GM19372 (cell line): ENCODE measurements around the gene ARHGEF12.
A peak's percentile ranks its signal among the peaks of the same experiment; 100 is the strongest.

ENCODE experiments used
- ATAC-seq: cut with Tn5 transposase; IDR thresholded peaks from one replicate; pipeline ENCODE4 v1.9.1; 2021; ENCODE audit warnings: mild to moderate bottlenecking, low read depth, moderate library complexity; ENCODE audit not compliant: unreplicated experiment

ARHGEF12 gene

DNA sequence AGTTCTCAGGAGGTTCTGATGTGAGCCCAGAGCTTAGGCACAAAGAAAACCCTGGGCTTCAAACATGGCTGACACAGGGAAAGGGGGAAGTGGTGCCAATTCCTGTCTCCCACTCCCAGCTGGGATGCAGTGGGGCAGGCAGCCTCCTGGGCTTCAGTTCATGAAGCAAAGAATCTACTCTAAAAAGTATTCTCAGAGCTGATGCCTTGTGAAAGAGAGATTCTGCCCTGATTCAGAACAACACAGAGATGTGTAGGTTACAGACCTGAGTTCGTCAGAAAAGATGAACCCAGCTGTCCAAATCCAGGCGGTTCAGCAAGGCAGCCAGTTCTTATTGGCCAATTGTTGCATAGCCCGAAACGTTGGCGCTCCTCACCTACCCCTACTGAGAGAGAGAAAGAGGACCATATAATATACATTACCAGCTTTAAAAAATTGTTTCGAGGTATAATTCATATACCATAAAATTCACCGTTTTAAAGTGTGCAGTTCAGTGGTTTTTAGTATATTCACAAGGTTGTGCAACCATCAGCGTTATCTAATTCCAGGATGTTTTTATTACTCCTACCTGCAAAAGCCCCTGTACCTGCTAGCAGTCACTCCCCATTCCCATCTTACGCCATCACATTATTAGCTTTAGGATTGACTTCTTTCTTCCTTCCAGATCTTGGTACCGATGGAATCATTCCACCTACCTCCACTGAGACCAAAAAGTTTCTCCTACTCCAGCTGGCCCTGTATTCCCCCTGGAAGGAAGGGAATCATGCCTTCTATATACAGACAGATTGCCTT lies 18.3 kb upstream of the ARHGEF12 start:
- no peak for ATAC-seq

DNA sequence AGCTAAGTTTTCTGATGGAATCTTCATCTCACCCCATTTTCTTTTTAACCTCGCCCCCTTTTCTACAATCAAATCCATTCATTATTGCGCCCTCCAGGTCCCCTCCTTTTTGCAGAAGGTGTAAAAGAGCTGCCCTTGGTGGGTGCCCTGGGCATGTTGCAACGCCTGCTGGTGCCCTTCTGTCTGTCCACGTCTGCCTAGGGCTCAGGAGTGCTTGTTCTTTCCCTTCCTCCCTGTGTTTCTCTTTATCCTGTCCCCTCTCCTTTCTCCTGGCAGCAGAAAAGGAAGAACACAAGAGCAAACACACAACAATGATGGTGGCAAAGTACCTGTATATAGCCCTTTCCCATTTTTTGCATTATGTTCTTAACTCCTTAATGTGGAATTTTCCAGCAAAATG lies 17.3 kb upstream of the ARHGEF12 start:
- no peak for ATAC-seq

DNA sequence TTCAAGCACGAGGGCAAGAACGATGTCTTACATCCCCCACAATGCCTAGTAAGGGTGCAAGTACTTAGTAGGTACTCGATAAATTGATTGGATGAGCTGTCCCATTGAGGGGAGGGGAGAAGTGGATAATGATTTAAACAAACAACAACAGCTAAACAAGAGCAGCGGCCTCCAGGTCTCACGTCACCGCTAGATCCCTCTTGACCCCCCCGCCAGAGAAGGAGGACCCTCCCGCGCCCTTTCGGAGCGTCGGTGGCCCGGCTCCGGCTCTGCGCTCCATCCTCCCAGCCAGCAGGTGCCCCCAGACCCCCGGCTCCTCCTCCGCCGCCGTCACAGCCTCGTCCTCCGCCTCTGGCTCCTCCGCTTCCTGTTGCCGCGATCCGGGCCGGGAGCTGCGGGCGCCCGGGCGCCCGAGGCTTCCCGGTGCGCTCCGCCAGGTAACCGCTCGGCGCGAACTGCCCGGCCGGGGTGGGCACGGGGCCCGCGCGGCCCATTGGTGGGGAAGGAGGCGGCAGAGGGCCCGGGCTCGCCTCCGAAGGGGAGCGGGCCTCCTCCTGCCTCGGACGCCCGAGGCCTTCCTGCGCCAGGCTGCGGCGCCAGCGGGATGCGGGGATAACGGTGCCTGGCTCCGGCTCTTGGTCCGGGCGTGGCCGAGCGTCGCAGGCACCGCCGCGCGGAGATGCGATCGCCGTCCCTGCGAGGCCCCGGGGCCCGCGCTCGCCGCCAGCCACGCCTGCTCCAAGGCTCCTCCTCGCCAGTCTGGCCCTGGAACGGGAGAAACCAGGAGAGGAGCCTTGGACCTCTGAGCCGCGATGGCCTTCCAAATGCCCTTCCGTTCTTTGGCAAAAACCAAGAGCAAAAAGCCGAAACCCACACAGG lies 11.0 kb upstream of the ARHGEF12 start, which contains the start of gene TLCD5:
TSS of gene TLCD5 (plus strand) at position 368 of the 879 bp plus-strand sequence. CDS start 2,143 bp downstream, outside the sequence.
- no peak for ATAC-seq

DNA sequence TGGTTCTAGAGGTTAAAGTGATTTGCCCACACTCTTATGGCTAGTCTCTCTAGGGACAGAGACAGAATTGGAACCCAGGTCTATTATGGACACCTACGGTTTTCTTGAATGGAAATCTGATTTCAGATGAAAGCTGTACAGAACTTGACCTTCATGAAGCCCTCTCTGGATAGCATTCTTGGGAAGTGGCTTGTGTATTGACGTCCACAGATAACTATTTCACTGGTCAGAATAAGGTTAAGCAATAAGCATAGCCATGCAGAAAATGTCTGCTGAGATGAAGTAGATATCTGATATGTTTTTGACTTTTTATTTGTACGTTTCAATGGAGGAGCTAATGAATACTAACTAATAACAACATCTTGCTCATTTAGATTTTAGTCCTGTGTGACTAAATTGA lies 10.0 kb upstream of the ARHGEF12 start:
- ATAC-seq: no peak

DNA sequence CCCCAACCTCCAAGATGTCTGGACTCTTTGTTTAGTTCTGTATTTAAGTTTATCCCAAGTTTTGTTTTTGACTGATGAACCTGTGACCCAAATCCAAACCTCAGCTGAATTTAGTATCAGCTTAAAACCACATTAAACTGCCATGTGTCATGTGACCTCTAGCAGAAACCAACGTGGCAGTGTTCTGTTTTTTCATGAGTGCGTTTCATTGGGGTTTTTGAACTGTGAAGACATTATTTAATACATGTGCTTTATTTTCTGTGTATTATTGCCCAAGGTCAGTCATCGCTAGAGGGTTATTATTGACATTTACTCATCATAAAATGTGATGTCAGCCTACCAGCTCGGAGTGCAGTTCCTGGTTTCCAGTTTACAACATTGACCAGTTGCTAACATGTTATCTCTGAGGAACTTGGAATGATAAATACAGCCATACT lies 9.3 kb upstream of the ARHGEF12 start:
- ATAC-seq: no peak

DNA sequence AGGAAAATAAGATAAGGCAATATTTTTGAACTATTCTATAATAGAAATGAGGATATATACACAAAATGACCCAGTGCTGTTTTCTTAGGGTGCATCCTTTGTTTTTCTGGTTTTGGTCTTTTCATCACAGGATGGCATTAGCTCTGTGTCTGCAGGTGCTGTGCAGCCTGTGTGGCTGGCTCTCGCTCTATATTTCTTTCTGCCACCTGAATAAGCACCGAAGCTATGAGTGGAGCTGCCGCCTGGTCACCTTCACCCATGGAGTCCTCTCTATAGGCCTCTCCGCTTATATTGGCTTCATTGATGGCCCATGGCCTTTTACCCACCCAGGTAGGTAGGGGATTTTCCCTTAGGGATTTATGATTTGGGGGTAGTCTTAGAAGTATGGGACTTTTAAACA lies 8.9 kb upstream of the ARHGEF12 start:
- no peak for ATAC-seq

DNA sequence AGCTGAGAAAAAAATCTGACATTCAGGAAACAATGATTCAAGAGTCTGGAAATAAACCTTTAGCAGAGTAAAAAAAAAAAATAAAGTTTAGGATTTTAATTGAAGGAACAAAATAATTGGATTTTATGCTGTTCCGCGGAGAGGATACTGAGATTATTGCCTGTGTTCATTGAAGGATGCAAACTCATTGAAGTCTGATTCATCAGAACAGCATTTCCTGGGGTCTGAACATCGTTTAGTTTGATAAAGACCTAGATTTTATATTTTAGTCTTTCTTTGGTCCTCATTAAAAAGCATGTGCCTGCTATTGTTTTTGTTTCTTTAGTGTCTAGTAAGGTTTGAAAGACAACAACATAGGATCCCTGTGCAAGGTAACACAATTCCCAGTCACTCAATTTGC lies 6.7 kb upstream of the ARHGEF12 start:
- no peak for ATAC-seq

DNA sequence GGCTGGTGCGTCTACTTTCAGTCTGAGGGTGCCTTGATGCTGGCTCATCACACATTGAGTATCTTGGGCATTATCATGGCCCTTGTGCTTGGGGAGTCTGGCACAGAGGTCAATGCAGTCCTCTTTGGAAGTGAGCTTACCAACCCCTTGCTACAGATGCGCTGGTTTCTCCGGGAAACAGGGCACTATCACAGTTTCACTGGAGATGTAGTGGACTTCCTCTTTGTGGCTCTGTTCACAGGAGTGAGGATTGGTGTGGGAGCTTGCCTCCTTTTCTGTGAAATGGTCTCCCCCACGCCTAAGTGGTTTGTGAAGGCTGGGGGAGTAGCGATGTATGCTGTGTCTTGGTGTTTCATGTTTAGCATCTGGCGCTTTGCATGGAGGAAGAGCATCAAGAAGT lies 6.2 kb upstream of the ARHGEF12 start:
- ATAC-seq: no peak

DNA sequence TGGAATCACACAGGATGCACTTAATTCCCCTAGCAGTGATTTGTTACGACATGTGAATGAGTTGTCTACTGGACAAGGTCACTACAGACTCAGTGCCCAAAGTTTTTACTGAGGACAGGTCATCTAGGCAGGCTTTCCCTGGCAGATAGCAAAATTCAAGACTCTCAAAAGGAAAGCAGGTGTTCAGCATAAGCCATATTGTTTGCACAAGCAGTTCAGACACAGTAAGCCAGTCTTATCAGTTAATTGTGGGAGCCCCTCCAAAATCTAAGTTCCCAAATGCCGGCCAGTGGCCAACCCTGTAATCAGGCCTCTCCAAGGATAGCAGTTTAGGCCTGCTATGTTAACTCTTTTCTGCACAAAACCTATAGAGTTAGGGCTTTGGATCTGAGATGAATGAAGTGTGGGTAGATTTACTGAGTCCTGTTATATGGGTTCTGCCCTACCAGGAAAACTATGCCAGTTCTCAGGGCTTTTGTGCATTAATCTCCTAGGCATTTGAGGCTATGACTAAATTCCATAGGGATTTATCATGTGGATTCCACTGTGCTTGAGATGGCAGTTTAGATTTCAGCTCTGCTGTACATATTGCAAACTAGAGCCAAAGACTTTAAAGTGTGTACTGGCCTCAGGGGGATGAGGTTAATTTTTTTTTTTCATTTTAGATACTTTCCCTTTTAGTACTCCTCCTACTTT lies 4.8 kb upstream of the ARHGEF12 start:
- no peak for ATAC-seq

DNA sequence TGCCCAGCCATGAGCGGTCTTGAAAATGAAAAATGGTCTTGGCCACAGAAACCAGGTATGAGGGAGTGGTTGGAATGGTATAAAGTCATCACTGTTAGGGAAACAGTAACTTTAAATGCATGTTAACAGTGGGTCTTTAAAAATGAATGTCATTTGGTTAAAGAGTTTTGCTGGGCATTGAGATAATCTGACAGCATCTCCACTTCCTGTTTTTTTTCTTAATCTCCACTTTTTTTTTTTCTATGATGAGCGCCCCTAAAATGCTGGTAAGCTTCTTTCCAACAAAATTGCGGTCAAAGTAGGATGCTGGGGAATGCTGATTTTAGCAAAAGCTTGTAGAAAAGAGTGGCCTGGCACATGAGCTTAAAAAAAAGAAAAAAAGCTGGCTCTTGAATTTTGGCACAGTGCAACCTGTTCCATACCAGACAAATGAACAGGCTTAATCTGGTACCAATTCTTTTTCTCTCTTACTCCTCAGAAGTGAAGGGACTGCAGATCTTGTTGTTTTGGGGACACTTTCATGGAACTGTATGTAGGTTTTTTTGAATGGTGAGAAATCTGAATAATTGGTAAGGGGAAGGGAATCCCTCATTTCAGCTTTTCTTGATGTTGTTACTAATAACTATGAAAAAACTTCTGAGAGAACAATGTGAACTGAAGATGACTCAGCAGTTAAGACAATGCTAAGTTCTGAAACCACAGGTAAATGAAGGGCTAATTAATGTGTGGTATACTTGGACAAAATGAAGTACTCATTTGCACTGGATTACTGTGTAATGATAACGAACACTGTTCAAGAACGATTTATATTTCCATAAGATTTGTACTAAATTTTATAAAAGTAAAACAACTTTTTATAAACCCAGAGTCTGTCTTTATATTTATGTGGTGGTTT lies 3.1 kb upstream of the ARHGEF12 start:
- no peak for ATAC-seq

DNA sequence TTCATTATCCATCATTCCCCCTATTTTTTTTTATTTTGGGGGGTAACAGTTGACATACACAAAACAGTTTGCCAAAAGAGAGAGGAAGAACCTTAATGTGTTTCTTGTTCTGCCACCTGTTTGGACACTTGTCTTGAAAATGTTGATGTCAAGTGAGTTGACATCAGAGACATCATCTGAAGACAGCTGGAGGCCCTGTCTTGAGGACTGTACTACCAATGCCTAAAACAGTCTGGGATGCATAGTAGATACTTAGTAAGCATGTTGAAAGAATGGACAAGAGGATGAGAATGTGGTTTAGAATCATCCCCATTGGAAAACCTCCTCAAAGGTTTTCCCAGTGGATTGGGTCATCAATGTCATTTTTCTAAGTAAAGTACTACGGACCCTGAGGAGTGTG lies 2.4 kb upstream of the ARHGEF12 start:
- ATAC-seq: no peak

DNA sequence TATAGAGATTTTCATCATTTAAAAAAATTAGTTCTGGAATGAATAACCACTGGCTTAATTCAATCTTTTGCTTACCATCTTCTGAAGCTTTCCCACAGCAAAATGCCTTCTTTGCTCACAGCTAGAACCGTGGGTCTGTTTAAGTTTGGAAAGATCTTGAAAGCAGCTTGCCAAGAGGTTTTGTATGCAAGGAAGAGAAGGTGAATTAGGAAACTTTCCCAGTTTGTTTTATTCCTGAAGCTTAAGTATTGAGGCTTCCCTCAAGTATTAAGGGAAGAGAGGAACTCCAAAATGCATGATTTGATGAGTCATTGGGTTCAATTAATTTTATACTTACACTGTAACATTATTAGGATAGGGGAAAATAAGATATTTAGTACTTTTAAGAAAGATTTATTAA lies 1.9 kb upstream of the ARHGEF12 start:
- no peak for ATAC-seq

DNA sequence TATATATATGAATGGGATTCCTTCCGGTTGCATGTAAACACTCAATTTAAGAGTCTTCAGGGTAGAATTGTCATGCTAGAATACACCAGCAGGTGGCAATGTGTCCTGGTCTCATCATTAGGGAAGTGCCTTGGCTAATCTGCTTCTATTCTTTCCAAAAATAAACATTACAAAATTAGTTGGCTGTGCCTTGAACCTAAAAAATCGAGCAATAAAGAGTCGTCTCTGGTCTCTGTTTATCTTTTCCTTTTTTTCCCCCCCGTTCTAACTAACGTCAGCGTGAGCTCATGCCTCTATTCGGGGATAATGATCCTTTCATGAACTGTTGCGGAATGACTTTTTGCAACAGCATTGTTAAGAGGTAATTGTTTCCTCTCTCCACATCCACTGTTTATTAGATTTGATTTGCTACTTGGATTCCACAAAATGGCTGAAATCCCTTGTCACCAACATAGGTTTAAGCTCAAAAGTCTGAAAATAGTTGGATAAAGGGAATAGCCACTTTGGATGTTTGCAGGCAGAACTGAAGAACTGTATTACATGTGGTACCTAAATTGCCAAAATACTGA lies 1.2 kb upstream of the ARHGEF12 start:
- ATAC-seq: no peak

DNA sequence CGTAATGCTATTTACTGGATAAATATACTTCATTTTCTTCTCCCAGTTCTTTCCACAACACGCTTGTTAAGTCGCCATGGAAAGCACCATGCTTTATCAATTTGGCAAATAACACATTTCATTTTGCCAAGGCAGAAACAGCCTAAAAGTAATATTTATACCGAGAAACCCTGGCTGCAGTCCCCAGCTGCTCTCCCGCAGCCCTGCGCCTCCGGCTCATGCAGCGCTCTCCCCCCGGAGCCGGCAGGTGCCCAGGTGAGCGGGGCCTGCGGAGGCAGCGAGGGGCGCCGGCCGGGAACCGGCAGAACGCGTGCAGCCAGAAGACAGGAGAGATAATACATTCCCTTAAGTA lies 681 bp upstream of the ARHGEF12 start:
- ATAC-seq: peak; percentile 5

DNA sequence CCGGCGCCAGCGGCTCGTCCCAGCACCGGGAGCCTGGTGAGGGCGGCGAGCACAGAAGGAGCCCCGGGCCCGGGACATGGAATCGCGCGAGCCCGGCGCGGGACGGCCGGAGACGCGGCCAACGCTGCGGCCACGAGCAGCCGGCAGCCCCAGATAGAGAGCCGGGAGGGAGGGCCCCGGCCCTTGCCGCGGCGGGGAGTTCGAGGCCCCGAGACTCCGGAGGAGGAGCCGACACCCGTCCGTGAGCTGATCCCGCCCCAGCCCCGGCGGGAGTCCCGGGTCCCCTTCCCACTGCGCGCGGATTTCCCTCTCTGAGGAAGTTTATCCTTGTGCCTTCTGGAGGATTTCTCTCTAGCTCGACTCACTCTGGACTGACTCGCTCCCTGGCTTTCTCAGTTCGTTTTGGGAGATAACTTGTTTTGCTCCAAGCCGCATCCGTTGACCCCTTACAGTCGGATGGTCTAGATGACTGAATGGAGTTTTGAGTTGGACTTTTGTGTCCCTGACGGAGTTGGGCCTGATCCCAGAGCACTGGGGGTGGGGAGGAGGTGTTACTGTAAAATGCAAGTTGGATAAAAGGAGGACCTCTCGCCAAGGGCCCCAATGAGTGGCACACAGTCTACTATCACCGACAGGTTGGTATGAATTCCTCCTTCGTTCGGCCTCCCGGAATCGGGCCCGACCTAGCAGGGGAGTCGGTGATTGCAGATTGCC lies 585 bp downstream of the ARHGEF12 start:
- ATAC-seq: peak; percentile 43

DNA sequence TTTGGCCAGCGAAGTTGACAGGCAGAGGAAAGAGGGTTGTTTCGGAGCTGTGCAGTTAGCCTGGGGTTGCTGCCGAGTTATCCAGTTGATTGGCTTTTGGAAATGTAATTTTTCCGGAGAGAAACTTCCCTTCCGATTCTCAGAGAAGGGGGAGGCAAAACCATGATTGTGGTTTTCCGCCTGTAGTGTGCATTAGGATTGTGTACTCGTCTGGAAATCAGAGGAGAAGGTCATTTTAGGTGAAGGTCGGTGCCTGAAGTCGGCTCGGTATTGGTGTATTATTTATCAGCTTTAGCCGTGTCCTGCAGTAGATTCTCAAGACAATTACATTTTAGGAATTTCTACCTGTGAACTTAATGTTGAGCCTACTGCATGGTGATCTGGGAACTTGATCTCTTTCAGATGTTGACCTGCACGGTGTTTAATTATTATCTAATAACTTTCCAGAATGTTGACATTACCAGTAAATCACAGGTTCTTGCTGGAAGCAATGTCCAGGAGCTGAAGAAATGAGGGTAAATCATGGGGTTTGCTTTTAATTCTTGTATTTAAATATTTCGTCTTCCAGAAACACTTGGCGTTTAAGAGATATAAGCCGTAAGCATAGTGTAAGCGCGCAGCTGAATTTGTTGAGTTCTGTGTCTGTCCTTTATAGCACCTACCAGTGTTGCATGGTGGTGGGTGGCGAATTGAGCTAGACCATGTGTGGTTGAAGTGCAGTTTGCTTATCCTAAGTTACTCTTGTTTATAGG lies 1.3 kb downstream of the ARHGEF12 start:
- no peak for ATAC-seq

DNA sequence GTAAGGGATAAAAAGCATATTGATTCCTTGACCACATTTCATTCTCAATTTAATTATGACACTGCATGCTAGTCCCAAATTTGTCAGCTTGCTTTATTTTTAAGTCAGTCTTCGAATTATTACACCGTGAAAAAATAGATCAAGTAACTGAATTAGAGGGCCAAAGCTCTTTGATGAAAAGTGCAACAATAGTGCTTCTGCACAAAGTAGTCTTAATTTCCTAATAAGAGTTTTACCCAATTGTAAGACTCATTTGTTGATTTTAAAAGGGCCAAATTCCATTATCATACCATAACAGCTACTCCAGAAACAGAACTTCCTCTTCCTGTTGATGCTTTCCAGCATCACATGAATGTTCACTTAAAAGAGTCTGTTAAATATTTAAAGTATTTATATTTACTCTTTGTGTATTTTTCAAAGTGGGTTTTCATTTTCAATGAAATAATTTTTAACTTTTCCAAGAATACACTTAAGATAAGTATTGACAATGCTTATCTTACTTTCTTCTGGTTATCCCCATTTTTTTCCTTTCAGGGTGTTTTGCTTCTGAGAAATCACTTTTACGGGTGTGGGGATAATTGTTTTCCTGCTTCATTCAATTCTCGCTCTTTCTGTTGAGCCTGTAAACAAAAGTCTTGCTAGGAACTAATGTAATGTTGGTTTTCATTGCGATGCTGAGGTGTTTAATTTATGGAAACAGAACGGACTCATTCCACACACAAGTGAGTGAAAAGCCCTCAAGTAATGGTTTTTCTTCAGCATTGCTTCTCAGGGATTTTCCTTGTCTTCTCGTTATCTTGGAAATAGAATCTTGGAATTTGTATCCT lies 2.1 kb downstream of the ARHGEF12 start:
- ATAC-seq: no peak
